SK-MEL-5 (cell line): ENCODE results near the gene CD6. TPM values are rescaled to one million over a fixed set of nuclear protein-coding genes. Genes with fewer than 3 reads are reported as not detected.

Experiments used
- DNase-seq: peaks from one replicate; pipeline ENCODE4 v3.0.0-alpha.2; 2016; ENCODE audit warnings: low read depth, low spot score
- in situ Hi-C: cut with HindIII; loops from 2 replicates; pipeline ENCODE4 v1.10.0; 2016; ENCODE audit warnings: low sequenced_read_pairs, high pct_unique_total_duplicates, low pct_unique_long_range_greater_than_20kb
- polyA plus RNA-seq, 2 experiments: library from polyadenylated mRNA; depleted of rRNA; stranded (reverse); fragments of >200 nt; gene quantifications; 2 replicates each; pipeline ENCODE4 v1.2.3, GENCODE V29; 2015
- total RNA-seq: library from RNA; depleted of rRNA; stranded (reverse); fragments of >200 nt; shearing (Covaris generic); gene quantifications from 2 replicates; pipeline ENCODE4 v1.2.3, GENCODE V29; 2014; rRNA removed

CD6 gene
- not detected in 2 replicates for total RNA-seq
- polyA plus RNA-seq (2015; cell fraction: cytosol; rRNA removed) = not detected in 2 replicates
- polyA plus RNA-seq (2015; cell fraction: nucleus; rRNA removed) = not detected in 2 replicates

GRCh38 chr11:60971520-60971919, at the start of gene CD6:
Gene CD6 (plus strand): TSS chr11:60971680. CDS start chr11:60971866, 186 bp downstream.
- in situ Hi-C loops = no loop called here
- DNase-seq = no peak

- no peak for DNase-seq
- in situ Hi-C loops = no loop called here
Measured at GRCh38 chr11:60921777-60922335, 49.6 kb upstream of the CD6 start.

- no peak for DNase-seq
- in situ Hi-C loops = no loop called here
Measured at GRCh38 chr11:60922906-60923305, 48.6 kb upstream of the CD6 start.

DNA sequence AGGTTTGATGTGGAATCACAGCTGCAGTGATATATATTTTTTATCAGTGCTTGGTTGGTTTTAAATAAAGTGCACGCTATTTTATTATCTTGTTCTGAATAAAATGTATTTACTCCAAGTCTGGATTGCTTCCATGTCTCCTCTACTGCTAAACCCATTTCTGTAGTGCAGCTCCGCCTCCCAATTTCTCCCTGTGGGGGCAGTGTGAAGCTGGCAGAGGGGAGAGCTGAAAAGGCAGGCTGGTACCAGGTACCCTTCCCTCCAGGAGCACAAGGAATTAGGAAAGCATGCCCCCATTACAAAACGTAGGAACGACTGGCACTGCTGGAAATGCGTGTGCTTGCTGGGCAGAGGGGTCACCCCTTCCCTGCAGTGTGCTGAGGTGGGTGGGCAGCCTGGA, 48.2 kb upstream of the CD6 start:
- in situ Hi-C loops = no loop called here
- DNase-seq = no peak

- in situ Hi-C loops = no loop called here
- no peak for DNase-seq
Measured at GRCh38 chr11:60923800-60924109, 47.7 kb upstream of the CD6 start.

GRCh38 chr11:60924110-60924905, 47.2 kb upstream of the CD6 start, which contains the start of gene TMEM132A:
Gene TMEM132A (plus strand): TSS chr11:60924460. CDS start chr11:60924634, 174 bp downstream.
- peak; percentile 57 for DNase-seq
- in situ Hi-C loops = no loop called here

- in situ Hi-C loops = no loop called here
- DNase-seq = no peak
Measured at GRCh38 chr11:60924906-60925853, 46.3 kb upstream of the CD6 start.

DNA sequence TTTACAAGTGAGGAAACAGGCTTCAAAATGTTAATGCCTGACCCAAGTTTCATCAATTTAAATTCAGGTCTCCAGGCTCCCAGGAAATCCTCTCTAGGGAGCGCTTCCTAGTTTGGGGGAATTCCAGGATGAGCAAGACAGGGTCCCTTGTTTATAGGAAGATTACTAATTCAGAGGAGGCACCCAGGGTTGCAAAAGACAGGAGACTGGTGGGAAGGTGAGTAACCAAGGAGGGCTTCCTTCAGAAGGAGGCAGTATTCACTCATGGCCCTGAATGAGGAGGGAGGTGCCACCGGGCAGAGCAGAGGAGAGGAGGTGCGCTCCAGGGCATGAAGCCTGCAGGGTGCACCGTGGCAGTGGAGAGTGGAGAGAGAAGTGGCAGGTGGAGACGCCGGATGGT, 45.6 kb upstream of the CD6 start:
- in situ Hi-C loops = no loop called here
- no peak for DNase-seq

DNA sequence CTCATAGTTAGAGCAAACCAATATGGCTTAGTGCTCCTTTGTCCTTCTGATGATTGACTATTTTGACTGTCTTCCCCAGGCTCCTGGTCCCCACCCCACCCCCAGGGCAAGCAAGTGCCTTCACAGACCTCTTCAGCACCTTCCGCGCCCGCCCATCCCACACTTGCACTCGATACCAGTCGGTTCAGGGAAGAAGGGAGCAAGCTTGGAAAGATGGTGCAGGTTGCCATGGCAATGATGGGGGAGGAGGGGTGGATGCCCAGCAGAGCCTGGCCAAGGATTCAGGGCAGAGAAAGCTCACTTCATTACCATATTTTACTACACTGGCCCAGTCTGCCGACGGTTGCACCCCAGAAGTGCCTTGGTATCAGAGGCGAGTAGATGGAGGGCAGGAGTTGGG, 45.0 kb upstream of the CD6 start:
- in situ Hi-C loops = no loop called here
- DNase-seq = no peak

- in situ Hi-C loops = no loop called here
- no peak for DNase-seq
Measured at GRCh38 chr11:60927061-60927592, 44.4 kb upstream of the CD6 start.

DNA sequence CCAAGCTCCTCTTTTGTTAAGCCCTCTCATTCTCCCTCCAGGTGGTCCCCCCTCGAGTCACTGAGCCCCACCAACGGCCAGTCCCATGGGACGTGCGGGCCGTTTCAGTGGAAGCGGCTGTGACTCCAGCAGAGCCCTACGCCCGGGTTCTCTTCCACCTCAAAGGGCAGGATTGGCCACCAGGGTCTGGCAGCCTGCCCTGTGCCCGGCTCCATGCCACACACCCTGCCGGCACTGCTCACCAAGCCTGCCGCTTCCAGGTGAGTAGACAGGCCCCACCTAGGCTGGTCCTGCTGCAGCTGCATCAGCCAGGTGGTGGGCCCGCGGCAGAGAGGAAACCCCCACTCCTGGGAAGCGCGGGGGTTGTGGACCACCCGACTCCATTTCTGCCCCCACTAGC, 43.9 kb upstream of the CD6 start:
- in situ Hi-C loops = no loop called here
- no peak for DNase-seq

- in situ Hi-C loops = no loop called here
- DNase-seq = no peak
Measured at GRCh38 chr11:60928563-60929001, 42.9 kb upstream of the CD6 start.

DNA sequence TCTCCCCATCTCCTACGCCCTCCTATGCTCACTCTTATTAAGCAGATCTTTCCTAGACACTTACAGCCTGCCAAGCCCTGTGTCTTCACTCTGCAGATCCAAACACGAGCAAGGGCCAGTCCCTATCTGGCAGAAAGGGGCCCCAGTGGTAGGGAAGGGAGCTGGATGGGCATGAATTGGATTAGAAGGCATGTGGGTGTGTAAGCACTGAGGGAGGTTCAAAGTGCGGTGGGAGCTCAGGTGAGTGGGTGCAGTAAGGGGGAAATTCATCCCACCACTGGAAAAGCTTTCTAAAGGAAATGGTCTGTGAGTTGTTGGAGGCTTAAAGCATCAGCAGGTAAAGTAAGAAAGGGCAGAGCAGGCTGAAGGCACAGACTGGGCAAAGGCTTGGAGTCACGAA, 41.7 kb upstream of the CD6 start:
- DNase-seq = no peak
- in situ Hi-C loops = no loop called here

DNA sequence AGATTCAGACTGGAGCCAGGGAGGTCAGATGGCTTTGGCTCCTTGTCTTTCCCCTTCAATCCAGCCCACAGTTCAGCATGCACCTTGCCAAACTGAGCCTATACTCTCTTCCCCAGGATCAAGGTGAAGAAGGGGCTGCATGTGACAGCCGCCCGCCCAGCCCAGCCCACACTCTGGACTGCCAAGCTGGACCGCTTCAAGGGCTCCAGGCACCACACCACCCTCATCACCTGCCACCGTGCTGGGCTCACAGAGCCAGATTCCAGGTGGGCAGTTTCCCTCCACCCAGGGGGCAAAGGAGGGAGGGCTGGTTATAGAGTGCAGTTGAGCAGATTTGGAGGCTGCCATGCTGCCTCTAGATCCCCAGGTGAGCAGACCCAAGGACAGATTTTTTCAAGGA, 41.1 kb upstream of the CD6 start:
- in situ Hi-C loops = no loop called here
- DNase-seq = no peak

DNA sequence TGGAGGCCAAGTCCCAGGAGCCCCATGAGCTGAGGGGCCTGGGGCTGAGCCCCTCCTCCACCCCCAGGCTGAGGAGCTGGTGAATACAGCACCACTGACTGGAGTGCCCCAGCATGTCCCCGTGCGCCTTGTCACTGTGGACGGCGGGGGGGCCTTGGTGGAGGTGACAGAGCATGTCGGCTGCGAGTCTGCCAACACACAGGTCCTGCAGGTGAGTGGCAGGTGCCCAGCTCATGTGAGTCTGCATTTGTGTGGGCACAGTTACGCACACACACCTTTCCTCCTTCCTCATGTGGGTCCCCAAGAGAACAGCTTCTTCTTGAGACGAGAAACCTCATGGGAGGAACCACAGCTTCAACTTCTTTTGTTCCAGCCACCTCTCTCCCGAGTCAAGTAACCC, 39.6 kb upstream of the CD6 start:
- in situ Hi-C loops = no loop called here
- DNase-seq = no peak

- DNase-seq = no peak
Measured at GRCh38 chr11:60932605-60933356, 38.7 kb upstream of the CD6 start.

GRCh38 chr11:60933416-60934123, 37.9 kb upstream of the CD6 start:
- in situ Hi-C loops = no loop called here
- no peak for DNase-seq

More at GRCh38 chr11:60932605-60933356, 38.7 kb upstream of the CD6 start:
- in situ Hi-C loops = no loop called here
